HG02970 (cell line): ENCODE data around the gene BRDT.
"Not testable (repeated sequence)": the region's sequence is repeated elsewhere in the genome, so short reads cannot be mapped to it uniquely, and the experiment has no call there.

Source experiments
- ATAC-seq: cut with Tn5 transposase; IDR thresholded peaks from one replicate; pipeline ENCODE4 v1.9.1; 2021; ENCODE audit warnings: mild to moderate bottlenecking, moderate library complexity, moderate number of reproducible peaks; ENCODE audit not compliant: unreplicated experiment, low FRiP score

BRDT gene

DNA sequence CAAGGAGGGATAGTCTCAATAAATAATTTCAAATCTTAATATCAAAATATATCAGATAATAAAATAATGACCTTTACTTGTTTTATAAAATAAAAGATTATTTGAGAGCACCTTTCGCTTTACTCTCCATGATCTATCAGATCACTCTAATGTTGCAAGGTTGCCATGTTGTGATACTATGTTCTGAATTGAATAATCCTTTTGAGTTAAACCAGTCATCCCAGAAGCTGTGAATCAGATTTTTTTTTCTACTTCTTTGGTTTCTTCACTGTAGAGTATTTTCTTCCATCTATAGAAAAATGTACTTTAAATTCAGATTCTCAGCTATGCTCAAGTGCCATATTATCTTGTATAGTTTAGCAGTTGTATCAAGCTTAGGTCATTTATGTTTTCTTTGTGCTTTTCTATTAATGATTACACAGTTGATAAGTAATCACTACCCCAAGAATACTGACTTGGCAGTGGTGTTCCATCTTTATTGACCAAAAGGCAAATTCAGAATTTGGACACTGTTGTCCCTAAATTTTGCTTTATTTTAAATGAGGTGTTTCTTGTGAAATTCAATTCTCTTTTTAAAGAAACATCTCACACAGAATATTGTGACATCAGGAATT is 32.9 kb downstream of the BRDT start:
- ATAC-seq, result no peak

DNA sequence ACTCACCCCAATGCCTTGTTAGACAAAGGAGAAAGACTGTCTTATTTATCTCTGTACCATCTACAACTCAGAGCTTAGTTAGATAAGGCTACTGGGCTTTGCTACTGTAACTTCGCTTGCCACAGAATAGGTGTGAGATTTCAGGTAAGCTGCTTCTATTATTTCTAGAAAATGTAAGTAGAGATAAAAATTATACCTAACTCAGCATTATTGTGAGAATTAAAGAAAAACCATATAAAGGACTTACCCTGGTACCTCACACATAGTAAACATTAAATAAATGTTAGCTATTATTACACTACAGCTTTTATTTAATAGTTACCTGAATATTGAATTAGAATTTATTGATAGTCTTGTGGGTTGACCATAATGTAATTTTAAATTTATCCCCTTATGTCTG is 44.1 kb downstream of the BRDT start:
- no peak for ATAC-seq

DNA sequence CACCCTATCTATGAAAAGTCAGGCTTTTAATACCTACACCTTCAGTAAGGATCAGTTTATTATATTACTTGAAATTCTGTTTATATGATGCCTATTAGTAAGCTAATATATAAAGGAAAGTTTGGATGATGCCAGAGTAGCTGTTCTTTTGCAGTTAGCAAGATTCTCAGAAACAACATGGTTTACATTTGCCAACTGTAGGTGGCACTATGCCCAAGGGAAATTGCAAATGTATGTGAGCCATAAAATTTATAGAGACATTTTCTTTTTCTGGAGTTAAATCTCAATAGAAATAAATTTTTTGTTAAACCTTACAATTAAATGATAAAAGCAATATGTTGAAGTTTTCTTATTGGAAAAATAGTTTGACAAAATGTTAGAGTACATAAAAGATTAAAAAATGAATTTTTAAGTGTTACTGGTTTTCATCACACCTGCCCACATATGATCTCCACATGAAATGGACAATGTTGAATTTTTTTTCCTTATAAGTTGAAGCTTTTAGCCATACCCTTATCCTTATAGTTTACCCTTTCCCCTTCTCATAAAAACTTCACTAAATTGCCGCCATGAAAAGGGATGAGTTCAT is 48.5 kb downstream of the BRDT start:
- no peak for ATAC-seq

DNA sequence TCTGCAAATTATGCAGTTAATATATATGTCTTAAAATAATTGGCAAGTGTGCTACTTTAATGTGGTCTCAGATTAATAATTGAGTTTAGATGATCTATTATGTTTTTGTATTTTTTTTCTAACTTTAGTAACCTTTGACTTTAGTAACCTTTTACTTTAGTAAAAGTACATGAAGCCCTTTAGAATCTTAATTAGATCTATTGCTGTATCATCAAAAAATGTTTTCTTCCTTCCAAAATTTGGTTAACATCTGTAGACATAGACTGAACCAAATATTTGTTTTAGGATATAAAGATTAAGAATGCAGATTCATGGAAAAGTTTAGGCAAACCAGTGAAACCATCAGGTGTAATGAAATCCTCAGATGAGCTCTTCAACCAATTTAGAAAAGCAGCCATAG is 54.9 kb downstream of the BRDT start:
- no peak for ATAC-seq

DNA sequence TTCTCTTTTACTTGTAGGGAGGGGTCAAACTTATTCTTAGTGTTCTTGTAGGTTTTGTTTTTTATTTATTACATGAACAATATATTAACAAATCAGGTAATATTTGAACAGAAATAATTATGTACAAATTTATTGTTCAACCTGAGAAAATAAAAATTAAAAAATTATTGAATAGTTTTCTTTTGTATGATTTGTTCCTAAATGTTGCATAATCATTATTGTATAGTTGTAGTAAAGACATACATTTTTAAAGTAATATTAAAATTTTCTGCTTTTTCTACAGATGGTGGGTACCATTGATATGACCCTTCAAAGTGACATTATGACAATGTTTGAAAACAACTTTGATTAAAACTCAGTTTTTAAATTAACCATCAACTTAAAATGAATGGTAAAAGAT is 64.7 kb downstream of the BRDT start:
- no peak for ATAC-seq

DNA sequence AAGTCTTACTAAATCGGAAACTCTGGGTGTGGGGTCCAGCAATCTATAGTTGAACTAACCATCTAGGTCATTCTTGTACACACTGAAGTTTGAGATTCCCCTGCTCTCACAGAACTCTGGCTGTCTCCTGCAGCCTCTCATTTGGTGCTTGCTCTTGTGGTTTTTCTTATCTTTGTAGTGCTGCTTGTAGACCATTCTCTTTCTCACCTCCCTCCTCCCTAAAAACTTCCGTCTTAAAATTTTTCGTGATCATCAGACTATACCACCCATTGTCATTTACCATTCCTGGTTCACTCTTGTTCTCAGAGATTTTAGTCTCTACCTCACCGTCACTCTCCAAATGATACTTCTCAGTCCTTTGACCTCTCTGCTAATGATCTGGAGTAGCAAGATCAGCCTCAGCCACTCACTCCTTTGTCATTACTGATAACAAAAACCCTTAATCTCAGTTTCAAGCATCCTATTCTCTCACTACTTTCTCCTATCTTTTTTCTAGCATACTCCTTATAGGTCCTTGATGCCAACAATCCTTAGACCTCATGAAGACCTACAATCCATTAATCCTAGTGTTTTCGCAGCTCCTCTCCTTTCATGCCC is 67.6 kb downstream of the BRDT start:
- ATAC-seq, result no peak

DNA sequence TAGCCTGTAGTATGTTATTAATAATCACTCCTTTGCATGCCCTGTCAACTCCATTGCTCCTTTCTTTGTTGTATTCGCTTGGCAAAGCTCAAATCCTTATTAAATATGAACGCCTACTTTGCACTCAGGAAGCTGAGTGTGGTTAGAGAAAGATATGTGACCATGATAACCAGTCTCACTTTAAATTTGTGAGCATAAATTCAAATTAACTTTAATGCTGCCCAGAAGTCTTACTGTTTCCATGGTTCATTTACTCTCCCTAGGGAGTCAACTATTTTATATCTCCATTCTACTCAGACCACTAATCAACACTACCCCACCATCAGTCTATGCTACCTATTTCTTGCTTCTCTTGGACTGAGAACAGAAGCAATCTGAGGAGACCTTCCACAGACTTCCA is 68.5 kb downstream of the BRDT start:
- no peak for ATAC-seq

DNA sequence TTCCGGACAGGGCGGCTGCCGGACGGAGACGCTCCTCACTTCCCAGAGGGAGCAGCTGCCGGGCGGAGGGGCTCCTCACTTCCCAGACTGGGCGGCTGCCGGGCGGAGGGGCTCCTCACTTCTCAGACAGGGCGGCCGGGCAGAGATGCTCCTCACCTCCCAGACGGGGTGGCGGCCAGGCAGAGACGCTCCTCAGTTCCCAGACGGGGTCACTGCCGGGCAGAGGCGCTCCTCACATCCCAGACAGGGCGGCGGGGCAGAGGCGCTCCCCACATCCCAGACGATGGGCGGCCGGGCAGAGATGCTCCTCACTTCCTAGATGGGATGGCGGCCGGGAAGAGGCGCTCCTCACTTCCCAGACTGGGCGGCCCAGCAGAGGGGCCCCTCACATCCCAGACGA is 76.8 kb downstream of the BRDT start:
- ATAC-seq, result not testable (repeated sequence)

DNA sequence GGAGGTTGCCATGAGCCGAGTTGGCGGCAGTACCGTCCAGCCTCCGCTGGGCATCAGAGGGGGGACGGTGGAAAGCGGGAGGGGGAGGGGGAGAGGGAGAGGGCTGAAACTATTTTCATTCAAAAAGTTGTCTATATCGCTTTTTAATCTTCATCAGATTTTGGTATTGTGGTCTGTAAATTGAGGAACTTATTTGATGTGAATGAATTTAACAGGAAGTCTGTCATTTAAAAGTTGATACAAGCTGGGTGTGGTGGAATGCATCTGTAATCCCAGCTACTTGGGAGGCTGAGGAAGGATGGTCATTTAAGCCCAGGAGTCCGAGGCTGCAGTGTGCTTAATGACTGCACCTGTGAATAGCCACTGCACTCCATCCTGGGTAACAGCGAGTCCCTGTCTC is 77.6 kb downstream of the BRDT start:
- no peak for ATAC-seq

DNA sequence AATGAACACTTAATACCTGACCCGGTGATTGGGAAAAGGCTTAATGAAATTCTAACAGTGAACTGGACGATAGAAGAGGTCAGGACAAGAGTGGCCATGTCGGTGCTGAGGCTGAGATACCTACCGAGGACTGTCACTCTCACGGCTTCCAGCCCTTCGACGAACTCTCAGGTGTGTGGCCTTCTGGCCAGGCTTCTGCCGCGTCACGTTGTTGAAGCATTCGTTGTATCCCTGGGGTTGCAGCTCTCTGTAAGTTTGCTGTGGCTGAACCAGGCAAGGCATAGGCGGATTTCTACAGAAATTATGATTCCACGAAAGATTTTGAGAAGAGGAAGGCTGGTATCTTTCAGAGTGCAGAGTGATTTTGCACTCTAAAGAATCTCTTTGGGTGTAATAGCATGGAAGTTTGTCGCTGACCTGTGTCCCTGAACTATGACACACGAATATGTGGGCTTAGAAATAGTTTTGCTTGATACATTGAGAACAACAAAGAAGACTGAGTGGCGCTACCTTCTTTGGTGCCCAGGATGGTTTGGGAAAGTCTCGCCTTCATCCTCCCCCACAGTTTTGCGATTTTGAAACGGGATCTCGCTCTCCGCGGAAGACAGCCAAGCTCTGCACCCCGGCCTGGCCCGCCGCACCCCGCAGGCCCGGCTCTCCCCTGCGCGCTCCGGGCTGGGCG is 80.2 kb downstream of the BRDT start:
- no peak for ATAC-seq

DNA sequence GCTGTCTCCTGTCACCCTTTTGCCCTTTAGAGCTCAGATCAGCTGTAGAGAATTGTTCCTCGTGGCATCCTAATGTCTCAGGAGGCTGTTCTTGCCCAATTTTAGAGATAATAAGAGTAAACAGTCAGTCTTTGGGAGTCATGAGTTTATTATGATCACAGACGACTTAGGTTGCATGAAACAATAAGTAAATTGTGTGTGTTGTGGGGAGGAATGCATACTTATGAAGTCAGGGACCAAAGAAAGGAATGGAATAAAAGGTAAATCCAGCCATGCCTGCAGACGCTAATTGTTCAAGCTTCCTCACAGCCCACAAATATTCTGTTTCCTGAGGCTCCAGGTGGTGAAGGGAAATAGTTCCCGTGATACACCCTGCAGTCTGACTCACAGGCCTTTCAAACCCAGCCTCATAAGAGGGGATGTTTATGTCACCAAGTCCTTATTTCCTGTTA is 81.5 kb downstream of the BRDT start:
- ATAC-seq, result no peak

DNA sequence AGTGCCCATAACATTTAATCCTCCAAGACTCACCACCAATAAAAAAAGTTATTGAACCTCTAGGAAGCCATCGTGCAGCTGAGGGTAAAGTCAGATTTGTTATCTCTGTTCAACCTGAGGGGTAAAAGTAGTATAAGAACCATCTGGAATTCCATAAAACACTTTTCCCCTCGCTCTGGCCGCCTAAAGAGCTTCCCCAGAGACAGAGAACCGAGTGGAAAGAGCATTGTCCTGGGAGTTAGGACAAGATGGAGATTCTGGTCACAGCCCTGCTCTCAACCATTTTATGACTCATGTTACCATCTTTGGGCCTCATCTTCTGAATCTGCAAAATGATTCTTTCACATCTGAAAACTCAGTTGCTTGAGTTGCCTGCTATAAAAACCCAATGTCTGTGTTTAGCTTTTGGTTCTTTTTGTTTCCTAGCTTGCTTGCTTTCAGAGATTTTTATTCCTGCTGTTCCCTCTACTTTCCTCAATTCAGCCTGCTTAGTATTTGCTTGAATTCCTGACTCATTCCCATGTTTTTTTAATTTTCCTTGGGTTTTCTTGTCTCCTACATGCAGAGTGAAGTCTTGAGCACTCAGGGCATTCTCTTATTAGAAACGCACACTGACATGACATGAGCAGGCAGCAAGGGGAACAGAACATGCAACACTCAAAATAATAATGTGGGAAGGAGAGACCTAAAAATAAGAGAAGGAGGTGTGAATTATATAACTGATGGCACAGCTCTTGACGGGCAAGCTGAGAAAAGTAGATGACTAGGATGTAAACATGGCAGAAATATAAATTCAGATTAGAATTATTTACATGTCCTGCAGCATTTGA is 82.3 kb downstream of the BRDT start:
- no peak for ATAC-seq

DNA sequence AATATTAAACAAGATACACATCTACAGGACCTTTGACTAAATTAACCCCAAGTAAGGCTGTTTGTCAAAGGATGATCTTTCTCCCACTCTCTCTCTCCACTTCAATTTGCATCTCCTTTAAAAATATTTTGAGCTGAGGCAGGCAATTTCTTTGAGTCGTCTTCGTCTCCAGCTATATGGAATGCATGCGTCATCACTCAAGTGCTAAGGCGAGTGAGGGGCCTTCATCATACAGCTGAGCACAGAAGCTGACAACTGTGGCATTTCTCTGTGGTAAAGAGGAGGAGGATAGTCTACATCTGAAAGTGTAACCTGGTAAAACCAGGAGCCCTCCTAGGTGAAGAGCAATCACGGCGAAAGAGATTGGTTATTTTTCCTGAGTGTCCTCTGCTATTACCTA is 88.2 kb downstream of the BRDT start:
- no peak for ATAC-seq

DNA sequence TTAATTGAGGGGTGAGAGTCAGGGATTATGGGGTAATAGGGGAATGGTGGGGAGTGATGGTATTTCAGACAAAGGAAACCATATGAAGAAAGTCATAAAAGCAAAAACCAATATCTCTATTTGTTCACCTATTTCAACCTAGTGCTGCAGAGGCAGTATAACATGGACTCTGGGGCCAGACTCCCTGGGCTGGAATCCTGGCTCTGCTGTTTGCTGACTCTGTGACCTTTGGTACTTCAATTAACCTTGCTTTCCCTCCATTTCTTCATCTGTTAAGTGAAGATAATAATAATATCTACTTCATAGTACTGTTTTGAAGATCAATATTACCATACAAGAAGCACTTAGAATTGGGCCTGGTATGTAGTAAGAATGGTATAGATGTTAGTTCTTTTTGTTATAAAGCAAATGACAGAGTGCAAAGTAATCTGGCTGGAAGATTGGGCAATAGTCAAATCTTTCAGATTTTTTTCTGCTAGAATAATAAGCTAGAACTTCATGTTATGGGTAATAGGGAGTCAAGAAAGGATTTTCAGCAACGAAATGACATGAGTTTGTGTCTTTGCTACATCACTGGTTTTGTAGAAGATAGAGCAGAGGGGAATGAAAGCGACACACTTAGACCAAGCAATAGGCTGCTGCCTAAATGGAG is 89.6 kb downstream of the BRDT start:
- no peak for ATAC-seq

DNA sequence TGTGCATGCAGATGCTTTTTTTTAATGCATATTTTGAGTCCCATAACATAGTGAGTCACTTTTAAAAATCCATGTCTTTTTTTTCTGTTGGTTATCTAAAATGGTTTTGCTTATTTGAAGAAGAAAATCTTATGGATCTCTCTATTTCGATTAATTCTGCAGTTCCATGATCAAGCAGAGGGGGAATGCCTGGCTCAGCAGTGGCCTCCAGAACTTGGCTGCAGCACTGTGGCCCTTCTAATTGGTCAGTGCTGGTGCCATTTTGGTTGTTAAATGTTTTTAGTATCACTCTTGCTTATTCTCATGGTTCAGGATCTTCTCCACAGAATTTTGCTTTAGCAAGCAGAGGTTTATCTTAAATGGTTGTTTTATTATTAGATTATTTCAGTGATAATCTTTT is 91.8 kb downstream of the BRDT start:
- no peak for ATAC-seq

DNA sequence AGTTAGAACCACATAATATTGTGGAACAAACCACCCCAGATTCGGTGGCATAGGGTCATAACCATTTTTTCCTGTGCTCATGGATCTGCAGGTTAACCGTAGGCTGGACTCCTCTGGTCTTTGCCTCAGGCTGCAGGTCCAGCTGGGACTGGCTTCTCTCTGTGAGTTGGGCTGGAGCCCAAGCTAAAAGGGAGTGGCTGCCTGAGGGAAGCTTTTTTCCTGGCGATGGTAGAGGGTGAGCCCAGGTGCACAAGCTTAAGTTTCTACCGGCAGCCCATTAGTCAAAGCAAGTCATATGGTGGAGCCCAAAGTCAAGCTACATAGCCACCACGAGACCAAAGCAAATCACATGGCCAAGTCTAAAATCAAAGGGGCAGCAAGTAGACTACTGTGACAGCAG is 94.4 kb downstream of the BRDT start:
- no peak for ATAC-seq

DNA sequence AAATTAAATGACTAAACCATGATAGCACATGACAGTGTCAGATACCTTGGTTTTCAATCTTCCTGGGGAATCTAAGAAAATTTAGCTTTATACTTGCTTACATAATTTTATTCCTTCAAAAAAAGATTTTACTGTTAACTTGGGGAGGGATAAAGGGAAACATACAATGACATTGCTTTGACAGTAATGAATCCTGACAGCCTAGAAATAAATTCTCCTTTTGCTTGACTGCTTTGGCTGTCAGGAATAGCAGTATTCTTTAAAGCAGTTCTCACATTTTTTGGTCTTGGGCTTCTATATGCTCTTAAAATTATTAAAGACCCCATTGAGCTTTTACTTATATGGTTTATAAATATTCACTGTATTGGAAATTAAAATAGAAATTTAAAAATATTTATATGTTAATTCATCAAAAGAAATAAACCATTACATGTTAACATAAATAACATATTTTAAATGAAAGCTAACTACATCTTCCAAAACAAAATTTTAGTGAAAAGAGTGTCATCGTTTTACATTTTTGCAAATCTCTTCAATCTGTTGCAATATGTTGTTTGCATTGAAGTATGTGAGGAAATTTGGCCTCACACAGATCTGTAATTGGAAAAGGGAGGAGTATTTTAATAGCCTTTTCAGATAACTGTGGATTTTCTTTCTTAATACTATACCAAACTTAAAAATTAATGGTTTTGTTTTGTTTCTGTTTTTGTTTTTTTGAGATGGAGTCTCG is 96.7 kb downstream of the BRDT start:
- ATAC-seq, result no peak

DNA sequence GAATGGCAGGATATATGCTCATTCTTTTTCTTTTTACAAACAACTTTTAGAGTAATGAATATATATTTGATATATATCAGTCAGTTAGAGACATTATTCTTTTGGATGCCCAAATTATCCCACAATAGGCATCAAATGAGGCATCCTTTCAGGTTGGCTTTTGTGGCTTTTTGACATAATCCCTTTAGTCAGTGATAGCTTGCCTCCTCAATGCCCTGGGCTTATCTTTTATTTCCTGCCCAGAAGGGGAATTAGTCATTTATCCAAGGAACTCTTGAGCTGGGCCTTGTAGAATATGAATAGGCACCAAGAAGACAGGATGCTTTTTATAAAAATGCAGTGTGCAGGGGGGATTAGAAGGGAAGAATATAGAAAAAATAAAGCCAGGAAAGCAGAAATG is 102.7 kb downstream of the BRDT start:
- no peak for ATAC-seq
